Hematopoietic multipotent progenitor cell treated with erythropoietin and hydrocortisone succinate and interleukin-3 and kit ligand, for 8 days (in vitro differentiated cells): ENCODE data around the gene C11orf54.
"Not testable (repeated sequence)": the region's sequence is repeated elsewhere in the genome, so short reads cannot be mapped to it uniquely, and the experiment has no call there.

Source experiments
- DNase-seq: peaks from one replicate; pipeline ENCODE4 v3.0.0-alpha.2; 2015

Gene C11orf54

DNA sequence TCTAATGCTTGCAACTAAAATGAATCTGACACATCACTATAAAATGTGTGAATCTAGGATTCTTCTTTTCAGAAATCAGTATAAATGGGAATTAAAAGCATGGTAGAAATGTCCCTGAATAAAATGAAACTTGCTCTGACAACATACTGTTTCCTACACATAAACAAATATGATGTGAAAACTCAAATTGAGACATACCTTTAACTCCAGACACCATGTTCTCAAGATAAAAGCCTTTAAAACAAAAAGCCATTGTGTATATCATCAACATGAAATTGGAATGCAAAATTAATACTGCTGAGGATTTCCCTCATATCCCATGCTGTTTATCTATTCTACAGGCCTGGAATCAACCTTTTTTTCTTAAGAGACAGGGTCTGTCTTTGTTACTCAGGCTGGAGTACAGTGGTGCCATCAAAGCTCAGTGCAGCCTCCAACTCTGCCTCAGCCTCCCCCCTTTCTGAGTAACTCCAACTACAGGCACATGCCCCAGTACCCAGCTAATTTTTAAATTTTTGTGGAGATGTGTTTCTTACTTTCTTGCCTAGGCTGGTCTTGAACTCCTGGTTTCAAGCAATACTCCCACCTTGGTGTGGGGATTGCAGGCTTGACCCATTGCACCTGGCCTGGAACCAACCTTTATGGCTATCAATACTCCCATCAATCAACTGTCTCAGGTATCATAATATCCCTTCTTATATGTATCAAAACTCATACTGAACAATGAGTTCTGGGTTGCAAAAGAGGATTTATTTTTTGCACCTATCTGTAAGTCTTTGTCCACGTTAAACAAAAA is 6.8 kb upstream of the C11orf54 start:
- DNase-seq: no peak

DNA sequence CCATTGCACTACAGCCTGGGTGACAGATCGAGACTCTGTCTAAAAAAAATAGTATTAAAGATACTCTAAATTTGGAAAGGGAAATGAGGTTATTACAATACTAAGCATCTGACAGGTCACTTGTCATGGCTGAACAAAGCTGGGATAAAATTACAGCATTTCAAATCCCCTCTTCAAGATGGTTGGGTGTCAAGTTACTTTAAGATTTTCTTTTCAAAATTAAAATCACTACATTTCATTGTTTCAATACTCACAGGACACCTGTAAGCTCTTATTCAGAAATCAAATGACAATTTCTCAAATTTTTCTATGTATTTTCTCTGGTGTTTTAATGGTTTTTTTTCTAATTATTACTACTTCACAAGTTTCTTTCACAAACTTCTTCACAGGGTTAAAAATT is 5.8 kb upstream of the C11orf54 start:
- DNase-seq: no peak

DNA sequence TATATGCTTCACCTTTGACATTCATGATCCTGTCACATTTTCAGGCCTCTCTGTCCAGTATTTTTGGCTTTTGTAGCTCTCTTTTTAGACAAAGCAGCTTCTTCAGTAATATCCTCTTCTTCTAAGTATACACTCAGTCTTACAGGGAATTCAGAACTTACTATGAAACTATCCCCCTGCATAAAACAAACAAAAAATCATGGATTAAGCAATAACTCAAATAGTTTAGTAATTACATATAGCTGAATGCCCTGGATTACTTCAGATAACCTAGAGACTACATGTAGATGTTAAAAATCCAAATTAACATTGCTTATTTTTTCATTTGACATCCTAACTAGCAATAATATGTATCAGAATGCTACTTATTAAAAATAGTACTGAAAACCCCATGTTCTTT is 5.3 kb upstream of the C11orf54 start:
- DNase-seq: no peak

DNA sequence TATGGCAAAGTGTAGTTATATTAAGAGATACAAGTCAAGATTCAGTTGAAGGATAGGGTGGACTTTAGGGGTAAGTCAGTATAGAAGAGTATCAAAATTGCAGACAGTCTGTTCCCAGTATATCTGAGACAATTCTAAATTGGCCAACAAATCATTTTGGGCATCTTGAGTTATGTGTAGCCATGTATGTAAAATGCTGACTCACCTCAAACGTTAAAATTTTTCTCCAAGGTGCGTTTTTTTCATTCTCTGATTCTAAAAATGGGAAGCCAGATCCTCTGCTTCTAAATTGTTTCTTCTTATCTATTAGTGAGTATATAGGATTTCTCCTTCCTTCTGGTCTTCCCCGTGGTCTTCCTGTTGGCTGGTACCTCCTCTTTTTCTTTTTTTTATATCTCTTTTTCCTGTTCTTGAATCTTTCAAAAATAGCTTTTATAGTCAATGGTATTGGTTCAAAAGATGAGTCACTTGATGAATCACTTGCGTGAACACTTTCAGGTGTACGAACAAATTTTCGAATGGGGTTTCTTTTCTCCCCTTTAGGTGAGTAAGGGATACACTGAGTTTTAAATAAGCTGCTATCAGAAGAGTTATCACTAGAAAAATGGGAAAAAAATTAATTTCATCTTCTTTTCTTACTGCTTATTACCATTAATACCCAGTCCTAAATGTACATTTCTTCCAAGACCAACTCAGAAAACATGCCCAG is 3.4 kb upstream of the C11orf54 start:
- no peak for DNase-seq

DNA sequence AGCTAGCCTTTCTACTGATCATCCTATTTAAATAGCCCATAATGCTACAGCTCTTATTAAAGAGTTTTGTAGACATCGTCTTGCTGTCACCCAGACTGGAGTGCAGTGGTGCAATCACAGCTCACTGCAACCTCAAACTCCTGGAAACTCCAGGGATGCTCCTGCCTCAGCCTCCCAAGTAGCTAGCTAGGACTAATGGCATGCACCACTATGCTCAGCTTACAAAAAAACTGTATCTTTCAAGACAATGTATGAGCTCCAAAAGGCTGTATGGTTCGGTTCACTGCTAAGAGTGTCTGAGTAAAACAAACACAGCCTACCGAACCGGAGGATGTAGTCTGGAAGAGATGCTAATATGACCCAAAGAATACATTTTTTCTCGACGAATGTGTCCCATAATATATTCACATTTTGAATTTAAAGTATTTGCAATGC is 2.8 kb upstream of the C11orf54 start:
- DNase-seq: no peak

DNA sequence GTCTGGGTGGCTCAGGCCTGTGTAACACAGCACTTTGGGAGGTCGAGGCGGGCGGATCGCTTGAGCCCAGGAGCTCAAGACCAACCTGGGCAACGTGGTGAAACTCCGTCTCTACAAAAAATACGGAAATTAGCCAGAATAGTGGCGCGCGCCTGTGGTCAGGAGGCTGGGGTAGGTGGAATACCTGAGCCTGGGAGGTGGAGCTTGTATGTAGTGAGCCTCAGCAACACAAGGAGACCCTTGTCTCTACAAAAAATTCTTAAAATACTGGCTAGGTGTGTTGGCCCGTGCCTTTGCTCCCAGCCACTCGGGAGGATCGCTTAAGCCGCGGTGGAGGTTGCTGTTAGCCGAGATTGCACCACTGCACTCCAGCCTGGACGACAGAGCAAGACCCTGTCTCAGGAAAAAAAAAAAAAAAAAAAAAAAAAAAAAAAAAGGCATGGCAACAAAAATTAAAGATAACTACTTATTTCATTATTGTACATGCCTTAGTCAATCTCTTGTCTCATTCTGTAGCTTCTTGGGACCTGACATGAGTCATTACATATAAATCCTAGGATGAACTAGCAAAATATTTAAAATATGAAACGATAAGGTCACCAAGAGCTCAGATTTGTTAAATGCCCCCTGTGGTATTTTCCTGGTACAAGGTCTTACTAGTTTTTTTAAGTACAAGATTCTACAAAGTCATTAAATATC is 1.3 kb upstream of the C11orf54 start:
- DNase-seq: no peak

DNA sequence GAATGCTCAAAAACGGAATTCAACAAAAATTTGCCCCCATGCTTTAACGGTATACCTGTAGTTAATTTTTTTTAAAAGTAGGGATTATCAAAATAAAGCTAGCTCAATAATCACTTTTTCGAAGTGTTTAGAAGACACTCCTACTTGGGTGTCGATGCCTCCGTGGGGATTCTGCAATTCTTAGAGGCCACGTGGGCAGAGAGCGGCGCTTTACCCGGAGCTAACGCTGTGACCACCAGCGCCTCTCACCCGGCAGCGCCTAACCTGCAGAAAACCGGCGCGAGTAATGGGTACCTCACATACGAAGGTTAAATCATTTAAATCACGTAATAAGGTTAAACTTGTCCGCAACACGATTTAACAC is 760 bp upstream of the C11orf54 start:
- peak; percentile 77 for DNase-seq

DNA sequence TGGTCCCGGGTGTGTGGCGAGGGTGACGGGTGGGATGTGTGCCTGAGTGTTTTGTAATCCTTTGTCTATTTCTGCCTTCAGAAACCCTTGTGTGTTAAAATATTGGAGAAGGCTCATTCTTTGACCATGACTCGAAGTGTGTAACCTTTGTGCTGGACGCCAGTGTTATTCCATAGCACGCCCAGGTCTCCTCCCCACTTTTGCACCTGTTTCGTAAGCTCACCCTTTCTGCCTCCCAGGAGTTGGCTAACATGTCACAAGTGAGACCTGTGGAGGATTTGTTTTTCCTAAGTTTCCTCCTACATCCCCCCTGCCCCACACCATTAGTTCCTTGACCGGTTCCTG is 382 bp downstream of the C11orf54 start:
- no peak for DNase-seq

DNA sequence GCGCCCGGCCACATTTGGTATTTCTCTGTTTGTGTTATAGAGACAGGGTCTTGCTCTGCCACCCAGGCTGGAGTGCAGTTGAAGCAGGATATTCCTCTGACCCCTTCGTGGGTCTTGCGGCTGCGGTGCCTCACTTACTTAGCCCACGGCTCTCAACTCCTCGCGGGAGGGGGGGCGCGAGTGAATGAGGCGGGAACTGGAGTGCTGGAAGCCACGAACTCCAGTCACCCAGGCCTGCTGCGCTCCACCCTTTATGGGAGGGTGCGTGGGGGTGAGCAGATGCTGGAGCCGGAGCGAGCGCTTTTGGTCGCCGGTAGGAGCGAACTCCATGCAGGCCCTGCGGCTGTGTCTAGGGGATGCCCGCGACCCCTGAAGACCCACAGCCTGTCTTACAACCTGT is 1.8 kb downstream of the C11orf54 start:
- DNase-seq: no peak

DNA sequence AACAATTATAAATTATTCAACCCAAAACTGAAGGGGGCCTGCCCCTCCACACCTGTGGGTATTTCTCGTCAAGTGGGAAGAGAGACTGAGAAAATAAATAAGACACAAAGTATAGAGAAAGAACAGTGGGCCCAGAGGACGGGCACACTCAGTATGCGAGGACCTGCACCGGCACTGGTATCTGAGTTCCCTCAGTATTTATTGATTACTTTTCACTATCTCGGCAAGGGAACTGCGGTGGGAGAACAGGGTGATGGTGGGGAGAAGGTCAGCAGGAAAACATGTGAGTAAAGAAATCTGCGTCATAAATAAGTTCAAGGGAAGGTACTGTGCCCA is 3.2 kb downstream of the C11orf54 start:
- DNase-seq: no peak

DNA sequence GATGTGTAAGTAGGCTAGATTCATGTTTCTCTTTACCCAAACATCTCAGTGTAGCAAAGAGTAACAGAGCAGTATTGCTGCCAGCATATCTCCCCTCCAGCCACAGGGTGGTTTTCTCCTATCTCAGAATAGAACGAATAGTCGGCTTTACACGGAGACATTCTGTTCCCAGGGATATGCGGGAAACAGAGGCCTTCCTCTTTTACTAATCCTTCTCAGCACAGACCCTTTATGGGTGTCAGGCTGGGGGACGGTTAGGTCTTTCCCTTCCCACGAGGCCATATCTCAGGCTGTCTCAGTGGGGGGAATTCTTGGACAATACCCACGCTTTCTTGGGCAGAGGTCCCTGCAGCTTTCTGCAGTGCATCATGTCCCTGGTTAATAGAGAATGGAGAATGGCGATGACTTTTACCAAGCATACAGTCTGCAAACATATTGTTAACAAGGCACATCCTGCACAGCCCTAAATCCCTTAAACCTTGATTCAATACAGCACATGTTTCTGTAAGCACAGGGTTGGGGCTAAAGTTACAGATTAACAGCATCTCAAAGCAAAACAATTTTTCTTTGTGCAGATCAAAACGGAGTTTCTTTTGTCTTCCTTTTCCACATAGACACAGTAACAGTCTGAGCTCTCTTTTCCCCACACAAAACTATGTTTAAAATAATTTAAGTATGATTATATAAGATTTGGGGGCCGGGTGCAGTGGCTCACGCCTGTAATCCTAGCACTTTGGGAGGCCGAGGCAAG is 3.7 kb downstream of the C11orf54 start:
- DNase-seq: peak; percentile 65

DNA sequence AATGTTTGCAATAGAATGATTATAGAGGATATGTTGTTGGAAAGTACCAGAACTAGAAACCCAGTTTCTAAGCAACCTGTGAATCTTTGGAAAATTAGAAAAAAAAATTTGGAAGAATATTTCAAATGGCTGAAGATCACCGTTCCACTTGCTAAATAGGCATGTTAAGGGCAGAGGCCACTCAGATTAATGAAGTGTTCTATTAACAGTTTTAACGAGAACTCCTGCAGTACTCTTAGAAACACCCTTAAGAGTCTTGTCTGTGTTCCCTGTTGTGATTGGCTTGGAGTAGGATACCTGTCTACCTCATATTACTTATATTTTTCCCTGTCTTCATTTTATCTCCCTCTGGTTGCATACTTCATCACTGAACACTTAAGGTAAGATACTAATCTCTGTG is 4.6 kb downstream of the C11orf54 start:
- DNase-seq: no peak

DNA sequence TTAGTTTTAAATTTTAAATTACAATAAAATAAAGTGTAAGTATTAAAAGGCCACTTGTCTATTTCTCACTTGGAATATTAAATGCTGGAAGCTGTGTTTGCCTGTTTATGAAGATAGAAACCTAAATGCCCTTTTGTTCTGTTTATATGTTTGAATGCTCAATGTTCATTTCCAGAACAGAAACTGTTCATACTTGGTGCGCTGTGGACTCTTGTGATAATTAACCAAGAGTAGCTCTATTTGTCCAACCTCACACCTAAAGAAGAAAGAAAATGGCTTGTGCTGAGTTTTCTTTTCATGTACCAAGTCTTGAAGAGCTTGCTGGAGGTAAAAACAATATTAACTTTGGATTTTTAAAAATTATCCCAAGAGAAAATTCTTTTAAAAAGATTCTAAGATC is 5.7 kb downstream of the C11orf54 start:
- DNase-seq: no peak

DNA sequence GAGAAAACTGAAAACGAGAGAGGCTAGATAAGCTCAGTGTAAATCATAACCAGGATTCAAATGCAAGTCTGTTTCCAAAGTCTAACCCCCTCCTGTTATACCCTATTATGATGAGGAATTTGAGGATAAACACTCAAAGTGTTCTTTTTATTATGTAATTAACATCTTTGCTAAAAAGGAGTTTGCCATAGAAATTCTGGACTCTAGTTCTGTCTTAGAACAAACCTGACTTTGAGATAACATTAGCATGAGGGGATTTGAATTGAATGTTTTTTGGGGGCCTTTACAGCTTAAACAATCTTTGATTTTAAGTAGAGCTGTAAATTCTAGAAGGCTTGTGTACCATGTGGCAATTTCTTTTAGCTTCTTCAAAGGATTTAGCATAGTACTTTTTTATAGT is 9.5 kb downstream of the C11orf54 start:
- DNase-seq: no peak

DNA sequence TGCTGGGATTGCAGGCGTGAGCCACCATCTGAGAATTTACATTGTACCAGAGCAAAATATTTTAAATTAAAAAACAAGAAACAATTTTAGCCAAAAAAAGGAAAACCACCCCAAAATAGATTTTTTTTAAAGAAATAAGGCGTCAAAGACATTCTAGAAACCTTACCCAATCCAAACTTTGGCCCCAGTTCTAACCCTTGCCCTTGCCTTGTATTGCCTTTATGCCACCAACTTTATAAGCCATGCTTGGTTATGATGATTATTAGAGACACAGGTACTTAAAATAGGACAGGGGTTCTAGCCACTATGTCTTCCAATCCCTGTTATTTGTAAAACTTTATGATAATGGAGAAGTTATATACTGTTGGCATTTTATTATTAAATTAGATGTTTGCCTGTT is 11.8 kb downstream of the C11orf54 start:
- no peak for DNase-seq

DNA sequence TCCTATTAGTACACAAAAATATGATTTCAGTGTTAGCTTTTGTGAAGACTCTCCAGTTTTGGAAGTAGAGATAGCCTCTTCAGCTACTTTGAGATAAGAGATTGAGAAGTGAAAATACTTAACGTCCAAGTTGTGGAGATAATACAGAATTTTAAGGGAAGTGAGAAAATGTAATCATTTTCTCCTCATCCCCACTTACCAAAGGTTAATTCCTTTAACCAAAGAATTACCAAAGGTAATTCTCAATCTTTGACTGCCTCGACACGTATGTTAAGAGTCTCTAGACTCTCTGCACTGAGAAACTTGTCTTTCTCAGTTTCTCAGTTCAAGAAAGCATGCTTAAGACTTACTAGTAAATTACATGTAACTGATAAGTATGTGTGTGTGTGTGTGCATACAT is 15.3 kb downstream of the C11orf54 start:
- DNase-seq: no peak

DNA sequence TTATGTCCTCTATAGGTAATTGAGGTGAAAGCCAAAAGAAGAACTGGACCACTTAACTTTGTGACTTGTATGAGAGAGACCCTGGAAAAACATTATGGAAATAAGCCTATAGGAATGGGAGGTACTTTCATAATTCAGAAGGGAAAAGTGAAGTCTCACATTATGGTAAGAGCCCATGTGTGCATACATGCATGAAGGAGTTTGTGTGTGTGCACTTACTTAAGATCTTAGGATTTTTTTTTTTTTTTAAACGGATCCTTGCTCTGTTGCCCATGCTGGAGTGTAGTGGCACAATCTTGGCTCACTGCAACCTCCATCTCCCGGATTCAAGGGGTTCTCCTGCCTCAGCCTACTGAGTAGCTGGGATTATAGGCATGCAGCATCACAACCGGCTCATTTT is 15.8 kb downstream of the C11orf54 start:
- no peak for DNase-seq

DNA sequence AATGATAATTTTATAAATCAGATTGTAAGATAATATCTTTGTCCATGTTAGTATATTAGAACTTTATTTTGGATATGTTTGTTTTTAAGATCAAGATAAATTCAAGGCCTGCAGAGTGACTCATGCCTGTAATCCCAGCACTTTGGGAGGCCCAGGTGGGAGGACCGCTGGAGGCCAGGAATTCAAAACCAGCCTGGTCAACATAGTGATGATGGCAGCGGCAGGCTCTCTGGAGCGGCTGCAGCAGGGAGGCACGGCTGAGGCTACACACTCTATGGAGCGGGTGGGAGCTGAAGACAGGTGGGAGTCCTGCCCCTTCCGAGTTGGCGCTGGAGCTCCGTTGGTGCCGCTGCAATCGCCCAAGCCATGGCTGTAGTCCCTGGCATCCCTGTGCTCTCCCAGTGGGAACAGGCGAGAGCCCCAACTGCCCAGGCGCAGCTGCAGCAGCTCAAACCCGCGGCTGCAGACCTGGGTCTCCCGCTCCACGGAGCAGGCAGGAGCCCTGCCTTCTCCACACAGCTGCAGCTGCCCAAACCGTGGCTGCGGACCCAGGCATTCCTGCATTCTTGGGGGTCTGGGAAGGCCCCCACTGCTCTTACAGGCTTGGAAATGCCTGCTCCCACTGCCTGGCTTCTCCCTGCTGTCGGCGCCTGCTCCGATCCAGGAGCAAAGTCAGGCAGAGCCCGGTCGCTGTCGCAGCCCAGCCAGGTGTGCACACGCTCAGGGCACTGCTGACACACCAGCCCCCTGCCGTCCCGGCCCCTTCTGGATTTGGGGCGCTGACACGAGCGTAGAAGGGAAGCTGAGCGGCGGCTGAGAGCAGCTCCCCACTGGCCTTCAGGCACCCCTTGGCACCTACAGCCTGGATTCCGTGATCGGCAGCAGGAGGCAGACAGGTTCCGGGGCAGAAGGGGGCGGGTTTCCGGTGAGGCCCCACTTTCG is 16.7 kb downstream of the C11orf54 start:
- no peak for DNase-seq

DNA sequence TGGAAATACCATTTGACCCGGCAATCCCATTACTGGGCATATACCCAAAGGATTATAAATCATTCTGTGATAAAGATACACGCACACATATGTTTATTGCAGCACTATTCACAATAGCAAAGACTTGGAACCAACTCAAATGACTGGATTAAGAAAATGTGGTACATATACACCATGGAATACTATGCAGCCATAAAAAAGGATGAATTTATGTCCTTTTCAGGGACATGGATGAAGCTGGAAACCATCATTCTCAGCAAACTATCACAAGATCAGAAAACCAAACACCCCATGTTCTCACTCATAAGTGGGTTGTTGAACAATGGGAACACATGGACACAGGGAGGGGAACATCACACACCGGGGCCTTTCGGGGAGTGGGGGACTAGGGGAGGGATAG is 17.7 kb downstream of the C11orf54 start:
- DNase-seq: not testable (repeated sequence)

DNA sequence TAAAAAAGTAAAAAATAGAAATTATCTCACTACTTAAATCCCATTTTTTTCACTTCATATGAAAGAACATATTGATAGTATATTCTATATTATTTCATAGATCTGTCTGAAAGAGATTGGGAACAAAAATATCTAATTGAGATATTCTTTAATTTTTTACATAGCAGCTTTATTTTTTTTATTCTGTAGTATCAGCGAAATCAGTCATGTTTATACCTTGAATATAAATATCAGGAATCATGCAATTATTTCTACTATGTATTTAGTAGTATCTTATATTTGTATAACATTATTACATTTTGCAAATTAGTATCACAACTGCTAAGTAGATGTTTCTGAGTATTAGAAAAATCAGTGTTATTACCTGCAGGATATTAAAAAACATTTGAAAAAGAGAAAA is 20.4 kb downstream of the C11orf54 start:
- no peak for DNase-seq

DNA sequence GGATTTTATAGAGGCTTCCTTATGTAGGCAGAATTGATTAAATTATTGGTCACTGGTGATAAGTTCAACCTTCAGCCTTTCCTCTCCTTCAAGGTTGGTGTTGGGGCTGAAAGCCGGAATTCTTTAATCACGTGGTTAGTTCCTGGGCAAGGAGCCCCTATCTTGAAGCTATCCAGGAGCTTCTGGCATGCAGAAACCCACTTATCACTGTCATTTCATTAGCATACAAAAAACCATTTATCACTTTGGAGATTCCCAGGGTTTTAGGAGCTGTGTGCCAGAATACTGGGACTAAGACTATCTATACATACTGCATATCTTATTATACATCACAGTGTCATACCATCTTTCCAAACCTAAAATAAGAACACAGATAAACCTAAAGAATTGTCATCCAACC is 24.1 kb downstream of the C11orf54 start:
- DNase-seq: no peak

DNA sequence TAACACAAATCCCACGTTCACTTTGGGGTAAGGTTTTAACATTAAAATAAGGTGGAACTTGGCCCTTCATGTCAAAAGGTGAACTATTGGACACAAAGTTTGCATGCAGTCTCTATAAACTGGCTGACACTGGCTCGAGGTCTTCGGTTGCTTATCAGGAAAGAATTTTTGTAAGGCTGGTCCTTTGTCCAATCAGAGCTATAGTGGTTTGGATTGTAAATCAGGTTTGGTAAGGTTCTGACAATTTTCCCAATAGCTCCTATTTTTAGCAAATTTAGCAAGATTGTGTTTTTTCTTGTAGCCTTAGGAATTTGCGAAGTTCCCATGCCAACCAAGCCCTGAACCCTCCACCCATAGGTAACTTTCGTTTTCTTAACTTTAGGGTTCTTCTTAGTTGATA is 25.0 kb downstream of the C11orf54 start:
- DNase-seq: no peak
